K562 (cell line): ENCODE data around the gene SYNJ2. TPM values are rescaled to one million over a fixed set of nuclear protein-coding genes. Genes with fewer than 3 reads are reported as not detected.
A peak's percentile ranks its signal among the peaks of the same experiment; 100 is the strongest.

ENCODE experiments used
- ATAC-seq: fragments of 200-7000 bp; cut with Tn5 transposase; 3 replicates; pipeline ENCODE4 v1.9.1; 2020; ENCODE audit warnings: moderate library complexity
- BruUV-seq: library from RNA; stranded (reverse); fragments of 400-500 nt; replicated peaks from 2 replicates; lab custom pipeline; 2021; lab: Mats Ljungman, UMichigan
- CTCF ChIA-PET: fragments of 300-600 bp; formaldehyde crosslinking; extraction: SDS; loops from one replicate; lab custom pipeline; 2021; ENCODE audit warnings: low intra/inter-chr PET ratio; lab: Yijun Ruan, JAX
- POLR2A ChIA-PET: fragments of 300-600, 350-650 bp; sonication (Branson Sonifier 250); formaldehyde crosslinking; extraction: SDS; loops from one replicate; lab custom pipeline; 2021; ENCODE audit warnings: antibody characterized with exemption, inconsistent platforms; lab: Yijun Ruan, JAX
- DNase-seq, 4 experiments: peaks; one replicate each; pipeline versions ENCODE4 v3.0.0 to v3.0.0-alpha.2; 2011 to 2018; ENCODE audit warnings: low spot score in 3 of 4, mixed read lengths in 3 of 4; ENCODE audit errors: extremely low read depth in 1 of 4
- FAIRE-seq: peaks from 2 replicates; lab custom pipeline; 2011; peaks lifted over from hg19 to GRCh38; lab: Jason Lieb, UNC
- H2AFZ ChIP-seq: 2 replicates; pipeline ENCODE4 v1.6.0; 2011; ENCODE audit warnings: low read depth, low read length, control low read depth, inconsistent platforms
- H3K27ac ChIP-seq: fragments of 200-600 bp; 3 replicates; pipeline ENCODE4 v1.8.0; 2011; ENCODE audit warnings: low read depth, mild to moderate bottlenecking, control low read depth, inconsistent platforms, low read length, moderate library complexity, mixed read lengths; ENCODE audit errors: extremely low read depth
- H3K27me3 ChIP-seq, 2 experiments: fragments of 300-600 bp in 1 of 2; 2 replicates in 1 of 2; 3 replicates in 1 of 2; pipeline versions ENCODE4 v1.6.0 to v1.8.0; 2011; ENCODE audit warnings: inconsistent platforms in 2 of 2, low read length in 2 of 2, mild to moderate bottlenecking in 1 of 2, mixed read lengths in 1 of 2, moderate library complexity in 1 of 2; ENCODE audit not compliant: control insufficient read depth in 2 of 2, insufficient read depth in 2 of 2
- H3K36me3 ChIP-seq: fragments of 300-600 bp; 3 replicates; pipeline ENCODE4 v1.8.0; 2011; ENCODE audit warnings: mild to moderate bottlenecking, low read length, inconsistent platforms; ENCODE audit not compliant: control insufficient read depth, insufficient read depth
- H3K4me1 ChIP-seq, 2 experiments: fragments of 200-600 bp in 1 of 2; replicated peaks in 1 of 2; 2 replicates in 1 of 2; 3 replicates in 1 of 2; pipeline versions ENCODE4 v1.5.1 to v1.8.0; 2011; ENCODE audit warnings: inconsistent platforms in 2 of 2, low read length in 2 of 2, mild to moderate bottlenecking in 1 of 2, mixed read lengths in 1 of 2, moderate library complexity in 1 of 2; ENCODE audit not compliant: control insufficient read depth in 2 of 2, insufficient read depth in 2 of 2
- H3K4me2 ChIP-seq: 2 replicates; pipeline ENCODE4 v1.6.1; 2011; ENCODE audit warnings: low read length, control low read depth, inconsistent platforms, mixed read lengths; ENCODE audit not compliant: insufficient read depth
- H3K4me3 ChIP-seq: fragments of 200-600 bp; sonication (generic), shearing (Covaris generic); 2 replicates; pipeline ENCODE4 v1.5.1; 2016; ENCODE audit warnings: control low read depth, inconsistent platforms
- H3K79me2 ChIP-seq: fragments of 200-600 bp; 3 replicates; pipeline ENCODE4 v1.8.0; 2011; ENCODE audit warnings: low read length, inconsistent platforms; ENCODE audit not compliant: control insufficient read depth, insufficient read depth
- H3K9ac ChIP-seq, 2 experiments: 2 replicates each; pipeline versions ENCODE4 v1.6.0 to v1.6.1; 2011; ENCODE audit warnings: low read depth in 2 of 2, low read length in 2 of 2, control low read depth in 1 of 2, inconsistent platforms in 1 of 2, mild to moderate bottlenecking in 1 of 2, mixed read lengths in 1 of 2; ENCODE audit not compliant: insufficient read depth in 1 of 2
- H3K9me1 ChIP-seq: one replicate; pipeline ENCODE4 v1.6.0; 2011; ENCODE audit warnings: inconsistent platforms, mild to moderate bottlenecking, low read length, moderate library complexity; ENCODE audit not compliant: control insufficient read depth, insufficient read depth
- H3K9me3 ChIP-seq: replicated peaks from 2 replicates; pipeline ENCODE4 v1.5.1; 2011; ENCODE audit warnings: low read depth, low read length, inconsistent platforms; ENCODE audit not compliant: control insufficient read depth, insufficient read depth
- H4K20me1 ChIP-seq: replicated peaks from 2 replicates; pipeline ENCODE4 v1.6.1; 2011; ENCODE audit warnings: low read length, inconsistent platforms, mixed read lengths; ENCODE audit not compliant: control insufficient read depth, insufficient read depth
- MED1 ChIP-seq: sonication (generic); formaldehyde crosslinking; IDR thresholded peaks from 2 replicates; pipeline ENCODE4 v1.8.1; 2023; ENCODE audit warnings: missing genetic modification reagents, borderline replicate concordance
- WGBS: fragments of 100-300 bp; shearing (Covaris generic); methylation state at CpG from one replicate; pipeline ENCODE4 v1.1.6; 2016; ENCODE audit warnings: low coverage, mixed read lengths; ENCODE audit not compliant: insufficient coverage; ENCODE audit errors: missing lambda C conversion rate; 5-methylcytosine and 5-hydroxymethylcytosine counted together
- in situ Hi-C: fragments of 300-500 bp; cut with MboI; formaldehyde crosslinking; loops from 4 replicates; pipeline ENCODE4 v1.15.0; 2018; ENCODE audit warnings: inconsistent platforms, mixed read lengths
- intact Hi-C: fragments of 100-400 bp; cut with micrococcal nuclease; formaldehyde crosslinking; loops from 2 replicates; pipeline ENCODE4 v1.14.2; 2022
- polyA plus RNA-seq, 8 experiments: library from polyadenylated mRNA; depleted of rRNA in 4 of 8; stranded (reverse) in 5 of 8; unstranded in 3 of 8; fragments of >200 nt; fragmentation: Nextera tagmentation in 2 of 8; fragmentation: Illumina TruSeq in 1 of 8; extraction: Ambion mirVana in 2 of 8; extraction: Trizol in 1 of 8; gene quantifications; 2 replicates each; pipeline versions ENCODE4 v1.2.1 to v1.2.3, GENCODE V29; 2011 to 2014; ENCODE audit warnings: inconsistent platforms in 1 of 8, missing spikeins in 1 of 8
- total RNA-seq, 7 experiments: library from RNA; depleted of rRNA in 6 of 7; stranded (reverse); fragments of >200 nt in 6 of 7; fragmentation: Illumina TruSeq in 2 of 7; extraction: Trizol in 2 of 7; gene quantifications; 2 replicates each; pipeline versions ENCODE4 v1.2.1 to v1.2.3, GENCODE V29; 2011 to 2021; ENCODE audit warnings: low replicate concordance in 1 of 7
- TF ChIP-seq, protein P1 (sequence below): fragments of 250-450 bp; sonication (Bioruptor Pico); IDR thresholded peaks from 2 replicates; pipeline ENCODE4 v1.6.1; 2021; ENCODE audit warnings: mild to moderate bottlenecking
- TF ChIP-seq, protein P2 (sequence below): fragments of 450-650 bp; formaldehyde crosslinking; IDR thresholded peaks from 2 replicates; pipeline ENCODE4 v1.4.0; 2020; ENCODE audit warnings: mild to moderate bottlenecking, mixed read lengths

Gene SYNJ2
- total and polyA plus RNA-seq, 9 of the 15 experiments (the other 6 are each of a cell fraction or from before 2014, with no cell fraction given): 3.0 to 27.7 (median 17.8) TPM

DNA sequence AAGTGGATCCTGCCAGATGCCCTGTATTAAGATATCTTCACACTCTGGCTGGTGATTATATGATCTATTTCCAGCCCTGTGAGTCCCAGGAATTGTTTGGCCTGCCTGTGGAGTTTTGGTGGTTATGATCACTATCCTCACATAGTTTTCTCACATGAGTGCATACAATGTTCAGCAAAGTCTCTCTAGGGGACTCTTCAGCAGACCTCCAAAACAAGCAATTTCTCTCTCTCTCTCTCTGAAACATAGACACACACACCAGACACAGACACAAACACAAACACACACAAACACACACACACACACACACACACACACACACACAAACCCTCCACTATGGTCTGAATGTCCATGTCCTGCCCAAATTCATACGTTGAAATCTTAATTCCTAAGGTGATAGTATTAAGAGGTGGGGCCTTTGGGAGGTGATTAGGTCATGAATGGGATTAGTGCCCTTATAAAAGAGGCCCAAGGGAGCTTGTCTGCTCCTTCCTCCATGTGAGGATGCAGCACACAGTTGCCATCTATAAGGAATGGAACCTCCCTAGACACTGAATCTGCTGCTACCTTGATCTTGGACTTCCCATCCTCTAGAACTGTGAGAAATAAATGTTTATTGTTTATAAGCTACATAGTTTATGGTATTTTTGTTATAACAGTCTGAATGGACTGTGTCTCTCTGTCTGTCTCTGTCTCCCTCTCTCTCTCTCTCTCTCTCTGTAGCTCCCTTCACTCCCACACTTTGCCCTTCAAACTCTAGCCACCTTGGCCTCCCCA, 22.0 kb upstream of the SYNJ2 start (continued):
- TF ChIP-seq, protein P1, sequence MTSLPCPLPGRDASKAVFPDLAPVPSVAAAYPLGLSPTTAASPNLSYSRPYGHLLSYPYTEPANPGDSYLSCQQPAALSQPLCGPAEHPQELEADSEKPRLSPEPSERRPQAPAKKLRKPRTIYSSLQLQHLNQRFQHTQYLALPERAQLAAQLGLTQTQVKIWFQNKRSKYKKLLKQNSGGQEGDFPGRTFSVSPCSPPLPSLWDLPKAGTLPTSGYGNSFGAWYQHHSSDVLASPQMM (CRISPR knock-in tag): no peak
- TF ChIP-seq, all 486 proteins: peak for 0

DNA sequence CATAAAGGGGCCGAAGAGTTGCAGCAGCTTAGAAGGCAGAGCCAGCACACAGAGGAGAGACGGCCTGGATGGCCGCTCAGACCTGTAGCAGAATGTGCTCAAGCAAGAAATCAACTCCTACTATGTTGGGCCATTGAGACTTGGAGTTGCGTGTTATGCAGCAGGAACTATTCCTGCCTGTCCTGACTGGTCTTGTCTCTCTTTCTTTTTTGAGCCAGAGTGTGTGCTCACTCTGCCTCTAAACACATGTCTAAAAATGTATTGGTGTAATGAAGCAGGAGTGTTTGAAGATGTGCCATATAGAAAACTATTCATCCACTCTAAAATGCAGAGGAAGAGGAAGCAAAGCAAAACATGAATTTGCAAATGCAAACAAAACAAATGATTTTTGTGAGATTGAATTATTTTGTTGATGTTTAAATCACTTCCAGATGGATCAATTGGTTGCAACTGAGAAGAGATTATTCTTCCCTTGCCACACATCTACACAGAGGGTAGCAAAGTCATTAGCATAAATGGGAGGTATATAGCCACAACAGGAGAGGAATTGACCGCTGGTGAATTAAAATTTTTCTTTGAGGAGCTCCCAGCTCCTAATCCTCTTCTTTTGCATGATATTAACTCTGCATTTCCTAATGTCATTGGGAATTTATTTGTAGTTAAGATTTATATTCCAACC, 20.4 kb upstream of the SYNJ2 start:
- DNase-seq: no peak
- Histone ChIP-seq H3K79me2 (no peaks in the 10 kb centered on the region), H3K27me3 (no peaks in the 10 kb centered on the region), H3K4me1 (peaks cover 6 to 18% of the 10 kb centered on the region in 2 experiments), H4K20me1 (no peaks in the 10 kb centered on the region), H2AFZ (no peak overlapping the region), H3K27ac (no peak overlapping the region), H3K9me3 (peaks cover 9% of the 10 kb centered on the region; the same call in 1 of the 2 replicates), H3K9me1 (no peaks in the 10 kb centered on the region), H3K36me3 (no peaks in the 10 kb centered on the region), H3K4me2 (no peak overlapping the region), H3K4me3 (no peak overlapping the region), H3K9ac (no peak overlapping the region)
- FAIRE-seq: no peak
- ChIA-PET POLR2A (interaction anchor here (0.6 to 1.4 kb wide), 3 partner anchors 10 to 22 kb away, joined by 3 to 4 read pairs (median 3); no protein-coding TSS in a partner anchor), CTCF (no interaction called here)
- in situ Hi-C loops (no loop called here), intact Hi-C loops (no loop called here)
- 65% methylated on average over 5 of the region's 5 CpGs for WGBS
- 0 out of 2 replicates have a peak, but pooled peaks have one; percentile 29 for TF ChIP-seq MED1
- TF ChIP-seq, protein P2, sequence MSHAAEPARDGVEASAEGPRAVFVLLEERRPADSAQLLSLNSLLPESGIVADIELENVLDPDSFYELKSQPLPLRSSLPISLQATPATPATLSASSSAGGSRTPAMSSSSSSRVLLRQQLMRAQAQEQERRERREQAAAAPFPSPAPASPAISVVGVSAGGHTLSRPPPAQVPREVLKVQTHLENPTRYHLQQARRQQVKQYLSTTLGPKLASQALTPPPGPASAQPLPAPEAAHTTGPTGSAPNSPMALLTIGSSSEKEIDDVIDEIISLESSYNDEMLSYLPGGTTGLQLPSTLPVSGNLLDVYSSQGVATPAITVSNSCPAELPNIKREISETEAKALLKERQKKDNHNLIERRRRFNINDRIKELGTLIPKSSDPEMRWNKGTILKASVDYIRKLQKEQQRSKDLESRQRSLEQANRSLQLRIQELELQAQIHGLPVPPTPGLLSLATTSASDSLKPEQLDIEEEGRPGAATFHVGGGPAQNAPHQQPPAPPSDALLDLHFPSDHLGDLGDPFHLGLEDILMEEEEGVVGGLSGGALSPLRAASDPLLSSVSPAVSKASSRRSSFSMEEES (CRISPR knock-in tag): no peak
- no TSS peak for BruUV-seq
- ATAC-seq: no peak
